GM12873 (cell line): ENCODE data around the gene PPP2R5C.

Source experiments
- CTCF ChIP-seq: IDR thresholded peaks from 2 replicates; pipeline ENCODE4 v1.5.1; 2012; ENCODE audit warnings: low read depth, mild to moderate bottlenecking, moderate library complexity, low read length, control low read depth; ENCODE audit not compliant: insufficient read depth; ENCODE audit errors: missing control alignments

The PPP2R5C gene

GRCh38 chr14:101856536-101856935 lies 95.0 kb downstream of the PPP2R5C start:
- TF ChIP-seq CTCF, result no peak

GRCh38 chr14:101857226-101857625 lies 95.7 kb downstream of the PPP2R5C start:
- TF ChIP-seq CTCF, result no peak

- TF ChIP-seq CTCF, result no peak
Measured at GRCh38 chr14:101858791-101859537, 97.5 kb downstream of the PPP2R5C start.

GRCh38 chr14:101859538-101859902 lies 98.0 kb downstream of the PPP2R5C start:
- TF ChIP-seq CTCF, result no peak

GRCh38 chr14:101859958-101860357 lies 98.4 kb downstream of the PPP2R5C start:
- TF ChIP-seq CTCF, result no peak

- no peak for TF ChIP-seq CTCF
Measured at GRCh38 chr14:101861464-101861863, 100.0 kb downstream of the PPP2R5C start.

- TF ChIP-seq CTCF, result no peak
Measured at GRCh38 chr14:101862177-101862576, 100.7 kb downstream of the PPP2R5C start.
